ENCODE data around the gene ANTXR2. TPM values are rescaled to one million over a fixed set of nuclear protein-coding genes. Genes with fewer than 3 reads are reported as not detected.

ANTXR2 gene
- total RNA-seq, 1 donor from 2014 or later: 28.3 TPM

GRCh38 chr4:80033581-80033980 lies 39.4 kb downstream of the ANTXR2 start:
- H3K27ac Mint-ChIP-seq: no peak overlapping the region
- H3K9ac ChIP-seq: no peak overlapping the region
- TF ChIP-seq EZH2 (IDR thresholded peaks at IDR 0.05) (no peak), CTCF (IDR thresholded peaks at IDR 0.05) (peak; percentile 20), EZH2phosphoT487 (IDR thresholded peaks at IDR 0.05) (no peak)
- no peaks in the 10 kb centered on the region for H3K27me3 ChIP-seq
- H3K4me3 Mint-ChIP-seq: no peak overlapping the region
- H3K4me1 ChIP-seq: peaks cover 1% of the 10 kb centered on the region
- no peaks in the 10 kb centered on the region for H3K9me3 ChIP-seq (ENCODE audit: low read depth)
- H3K27me3 Mint-ChIP-seq (ENCODE audit: insufficient read depth, low read depth): no peaks in the 10 kb centered on the region
- H3K79me2 ChIP-seq (ENCODE audit: low read depth): no peaks in the 10 kb centered on the region
- no peaks in the 10 kb centered on the region for H3K36me3 Mint-ChIP-seq
- peaks cover 3% of the 10 kb centered on the region for H3K4me1 Mint-ChIP-seq
- no peaks in the 10 kb centered on the region for H3F3A ChIP-seq (ENCODE audit: low read depth)
- H3K27ac ChIP-seq: no peak overlapping the region
- no peak overlapping the region for H3K4me3 ChIP-seq
- no peaks in the 10 kb centered on the region for H4K20me1 ChIP-seq (ENCODE audit: low read depth)
- no peaks in the 10 kb centered on the region for H3K9me3 Mint-ChIP-seq
- no peak overlapping the region for H3K4me2 ChIP-seq
- DNase-seq (ENCODE audit: low spot score): no peak
- H3K36me3 ChIP-seq: peaks cover 4% of the 10 kb centered on the region
- no peak overlapping the region for H2AFZ ChIP-seq (replicated peaks)

- Histone ChIP-seq H3K27ac (no peak overlapping the region), H3K9me3 (ENCODE audit: low read depth) (no peaks in the 10 kb centered on the region), H3K9ac (no peak overlapping the region), H4K20me1 (ENCODE audit: low read depth) (no peaks in the 10 kb centered on the region), H3K79me2 (ENCODE audit: low read depth) (no peaks in the 10 kb centered on the region), H3K4me2 (no peak overlapping the region), H3K4me3 (no peak overlapping the region), H3K4me1 (peaks cover 4% of the 10 kb centered on the region), H3F3A (ENCODE audit: low read depth) (no peaks in the 10 kb centered on the region), H2AFZ (replicated peaks) (no peak overlapping the region), H3K27me3 (no peaks in the 10 kb centered on the region), H3K36me3 (peaks cover 7% of the 10 kb centered on the region)
- TF ChIP-seq EZH2phosphoT487 (IDR thresholded peaks at IDR 0.05) (no peak), EZH2 (IDR thresholded peaks at IDR 0.05) (no peak), CTCF (IDR thresholded peaks at IDR 0.05) (no peak)
- no peak for DNase-seq (ENCODE audit: low spot score)
- Mint-ChIP-seq H3K4me3 (no peak overlapping the region), H3K9me3 (no peaks in the 10 kb centered on the region), H3K4me1 (no peaks in the 10 kb centered on the region), H3K27me3 (ENCODE audit: insufficient read depth, low read depth) (no peaks in the 10 kb centered on the region), H3K27ac (no peak overlapping the region), H3K36me3 (peaks cover 1% of the 10 kb centered on the region)
Measured at GRCh38 chr4:80029364-80029763, 43.7 kb downstream of the ANTXR2 start.

GRCh38 chr4:80027611-80028010 lies 45.4 kb downstream of the ANTXR2 start:
- Mint-ChIP-seq H3K36me3 (peaks cover 8% of the 10 kb centered on the region), H3K4me3 (no peak overlapping the region), H3K4me1 (no peaks in the 10 kb centered on the region), H3K27ac (no peak overlapping the region), H3K27me3 (ENCODE audit: insufficient read depth, low read depth) (no peaks in the 10 kb centered on the region), H3K9me3 (no peaks in the 10 kb centered on the region)
- H3K79me2 ChIP-seq (ENCODE audit: low read depth): no peaks in the 10 kb centered on the region
- no peaks in the 10 kb centered on the region for H3K9me3 ChIP-seq (ENCODE audit: low read depth)
- peaks cover 7% of the 10 kb centered on the region for H3K36me3 ChIP-seq
- no peak overlapping the region for H2AFZ ChIP-seq (replicated peaks)
- peaks cover 4% of the 10 kb centered on the region for H3K4me1 ChIP-seq
- no peak for TF ChIP-seq EZH2 (IDR thresholded peaks at IDR 0.05)
- no peak for TF ChIP-seq EZH2phosphoT487 (IDR thresholded peaks at IDR 0.05)
- no peak for TF ChIP-seq CTCF (IDR thresholded peaks at IDR 0.05)
- no peaks in the 10 kb centered on the region for H4K20me1 ChIP-seq (ENCODE audit: low read depth)
- DNase-seq (ENCODE audit: low spot score): no peak
- no peak overlapping the region for H3K9ac ChIP-seq
- H3F3A ChIP-seq (ENCODE audit: low read depth): no peaks in the 10 kb centered on the region
- H3K27me3 ChIP-seq: no peaks in the 10 kb centered on the region
- H3K4me3 ChIP-seq: no peak overlapping the region
- no peak overlapping the region for H3K4me2 ChIP-seq
- H3K27ac ChIP-seq: no peak overlapping the region

Data from neural progenitor cell (in vitro differentiated cells).